Subcutaneous adipose tissue (tissue), 4 donors: ENCODE results near the gene SAE1. TPM values are rescaled to one million over a fixed set of nuclear protein-coding genes. Genes with fewer than 3 reads are reported as not detected.

Experiments
- total RNA-seq, 4 donors: library from RNA; depleted of rRNA; stranded (reverse); fragments of >200 nt; gene quantifications; one replicate each; pipeline ENCODE4 v1.1.0, GENCODE V29; 2016
- TF ChIP-seq, protein P1 (sequence below): fragments of 450-650 bp; IDR thresholded peaks from one replicate; pipeline ENCODE4 v1.5.1; 2016; ENCODE audit warnings: low read depth, mild to moderate bottlenecking, control low read depth, antibody characterized with exemption, moderate library complexity

SAE1 gene
- total RNA-seq, 4 donors from 2014 or later = 43.9 to 56.7 (median 51.4) TPM

DNA sequence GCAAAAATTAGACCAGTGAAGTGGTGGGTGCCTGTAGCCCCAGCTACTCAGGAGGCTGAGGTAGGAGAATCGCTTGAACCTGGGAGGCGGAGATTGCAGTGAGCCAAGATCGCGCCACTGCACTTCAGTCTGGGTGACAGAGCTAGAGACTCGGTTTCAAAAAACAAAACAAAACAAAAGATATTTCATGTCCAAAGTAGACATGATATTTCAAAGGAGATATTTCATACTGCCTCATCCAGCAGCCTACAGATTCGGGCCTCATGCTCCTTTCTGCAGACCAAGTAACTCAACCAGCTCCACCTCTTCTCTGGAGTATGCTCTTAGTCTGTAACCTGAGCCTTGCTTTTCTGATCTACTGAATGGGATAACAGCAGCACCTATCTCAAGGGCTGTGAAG lies 32.0 kb upstream of the SAE1 start:
- TF ChIP-seq, protein P1, sequence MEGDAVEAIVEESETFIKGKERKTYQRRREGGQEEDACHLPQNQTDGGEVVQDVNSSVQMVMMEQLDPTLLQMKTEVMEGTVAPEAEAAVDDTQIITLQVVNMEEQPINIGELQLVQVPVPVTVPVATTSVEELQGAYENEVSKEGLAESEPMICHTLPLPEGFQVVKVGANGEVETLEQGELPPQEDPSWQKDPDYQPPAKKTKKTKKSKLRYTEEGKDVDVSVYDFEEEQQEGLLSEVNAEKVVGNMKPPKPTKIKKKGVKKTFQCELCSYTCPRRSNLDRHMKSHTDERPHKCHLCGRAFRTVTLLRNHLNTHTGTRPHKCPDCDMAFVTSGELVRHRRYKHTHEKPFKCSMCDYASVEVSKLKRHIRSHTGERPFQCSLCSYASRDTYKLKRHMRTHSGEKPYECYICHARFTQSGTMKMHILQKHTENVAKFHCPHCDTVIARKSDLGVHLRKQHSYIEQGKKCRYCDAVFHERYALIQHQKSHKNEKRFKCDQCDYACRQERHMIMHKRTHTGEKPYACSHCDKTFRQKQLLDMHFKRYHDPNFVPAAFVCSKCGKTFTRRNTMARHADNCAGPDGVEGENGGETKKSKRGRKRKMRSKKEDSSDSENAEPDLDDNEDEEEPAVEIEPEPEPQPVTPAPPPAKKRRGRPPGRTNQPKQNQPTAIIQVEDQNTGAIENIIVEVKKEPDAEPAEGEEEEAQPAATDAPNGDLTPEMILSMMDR = no peak

DNA sequence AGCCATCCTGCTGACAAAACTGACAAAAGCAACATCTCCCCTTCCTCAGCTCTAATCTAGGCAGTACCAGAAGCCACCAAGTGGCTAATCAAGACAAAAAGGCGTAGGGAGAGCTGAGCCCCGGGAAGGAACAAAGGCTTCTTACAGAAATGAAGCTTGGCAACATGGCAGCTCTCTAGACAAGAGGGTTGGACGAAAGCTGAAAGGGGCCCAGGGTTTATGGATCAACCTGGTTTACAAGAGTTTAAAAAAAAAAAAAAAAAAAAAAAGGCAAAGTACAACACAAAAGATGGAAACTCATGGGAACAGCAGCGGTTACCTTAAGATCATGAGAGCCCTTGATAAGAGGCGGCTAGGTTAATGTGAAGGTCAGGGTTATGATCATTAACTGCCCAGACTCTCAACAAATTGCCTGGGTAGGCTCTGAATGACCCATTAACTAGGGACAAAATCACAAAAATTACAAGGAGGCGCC lies 31.0 kb upstream of the SAE1 start:
- TF ChIP-seq, protein P1 = no peak

DNA sequence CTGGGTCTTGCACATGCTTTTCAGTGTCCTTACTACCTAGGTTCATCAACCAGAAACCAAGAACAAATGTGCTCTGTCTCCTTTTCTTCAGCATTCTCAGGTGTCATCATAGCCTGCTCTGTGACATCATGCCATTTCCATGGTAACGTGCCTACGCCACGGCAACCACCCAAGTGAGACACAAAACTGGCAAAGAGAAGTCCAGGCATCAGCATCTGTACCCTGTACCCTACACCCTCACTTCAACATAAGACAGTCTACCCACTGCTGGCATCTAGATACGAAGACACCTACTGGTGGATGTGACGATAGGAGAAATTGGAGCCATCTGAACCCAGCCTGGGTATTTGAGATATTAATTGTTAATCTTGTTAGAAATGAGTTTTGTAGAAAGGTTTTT lies 30.3 kb upstream of the SAE1 start:
- TF ChIP-seq, protein P1 = no peak

DNA sequence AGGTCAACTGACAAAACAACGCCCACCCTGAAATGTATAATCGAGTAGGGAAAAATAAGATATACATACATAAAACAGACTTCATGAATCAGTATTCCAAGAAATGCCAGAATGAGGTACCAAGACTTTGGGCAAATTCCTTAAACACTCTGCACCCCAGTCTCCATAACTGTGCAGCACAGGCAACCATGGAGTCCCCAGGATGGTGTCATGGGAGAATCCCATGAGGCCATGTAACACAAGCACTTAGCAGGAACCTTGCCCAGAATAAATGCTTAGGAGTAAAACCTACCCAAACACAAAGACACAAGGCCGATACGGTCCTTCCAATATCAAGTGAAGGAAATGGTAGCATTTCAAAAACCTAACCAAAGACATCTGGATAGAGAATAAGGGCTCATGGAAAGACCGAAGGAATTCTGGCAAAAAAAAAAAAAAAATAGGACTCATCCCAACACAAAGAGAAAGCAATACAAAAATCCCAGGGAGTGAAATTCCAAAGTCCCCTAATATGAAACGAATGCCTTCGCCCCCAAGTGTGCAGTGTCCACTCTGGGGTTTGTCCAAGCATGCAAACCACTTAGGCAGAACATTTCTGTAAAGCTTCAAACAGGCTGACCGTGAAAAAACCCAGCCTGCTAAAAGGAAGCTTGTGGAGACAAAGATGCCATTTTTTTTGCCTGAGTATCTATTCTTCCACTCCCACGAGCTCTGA lies 28.1 kb upstream of the SAE1 start:
- TF ChIP-seq, protein P1 = no peak

DNA sequence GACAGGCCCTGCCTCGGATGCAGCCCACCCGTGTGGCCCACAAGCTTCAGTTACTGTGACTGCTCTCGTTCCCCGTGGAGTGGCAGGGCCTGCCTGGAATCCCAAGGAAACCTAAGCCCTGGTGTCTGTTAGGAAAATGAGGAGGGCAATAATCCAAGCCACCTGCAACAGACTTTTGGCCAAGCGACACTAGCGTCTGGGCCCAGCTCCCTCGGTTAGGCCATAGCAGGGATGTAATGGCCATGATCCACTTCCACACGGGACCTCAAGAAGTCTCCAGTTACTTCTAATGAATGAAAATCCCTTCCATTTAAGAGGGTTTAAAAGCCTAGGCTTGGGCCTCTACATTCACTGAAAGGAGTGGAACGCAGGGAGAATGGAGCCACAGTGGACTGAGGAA lies 26.0 kb upstream of the SAE1 start:
- TF ChIP-seq, protein P1 = no peak

DNA sequence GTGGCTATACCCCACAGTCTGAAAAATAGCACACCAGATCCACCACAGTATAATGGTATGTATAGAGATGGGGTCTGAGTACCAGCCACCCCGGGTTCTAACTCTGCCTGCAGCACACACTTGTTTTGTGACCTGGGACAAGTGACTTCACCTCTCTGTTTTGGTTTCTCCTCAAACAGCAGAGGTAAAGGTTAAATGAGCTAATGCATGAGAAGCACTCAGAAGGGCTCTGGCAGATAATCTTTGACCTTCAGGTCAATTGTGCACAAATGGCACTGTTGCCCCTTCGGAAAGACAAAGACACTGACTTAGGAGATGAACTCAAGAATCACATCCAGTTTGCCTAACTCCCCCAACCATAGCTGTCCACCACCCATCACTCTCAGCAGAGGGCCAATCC lies 24.8 kb upstream of the SAE1 start:
- TF ChIP-seq, protein P1 = no peak

DNA sequence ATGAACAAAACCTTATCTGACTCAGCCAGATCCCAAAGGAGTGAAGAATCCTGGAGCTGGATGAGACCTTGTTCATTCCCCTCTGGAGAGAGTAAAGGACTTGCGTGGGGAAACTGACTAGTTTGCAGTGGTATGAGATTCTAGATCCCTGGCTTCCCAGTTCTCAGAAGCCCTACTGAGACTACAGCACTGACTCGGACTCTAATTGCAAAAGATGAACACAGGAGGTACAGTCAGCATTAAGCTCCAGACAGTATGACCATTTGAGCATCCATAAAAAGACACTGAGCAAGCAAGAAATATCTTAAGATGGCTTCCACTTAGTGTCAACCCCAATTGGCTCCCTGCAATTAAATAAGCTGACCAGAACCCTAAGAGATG lies 23.8 kb upstream of the SAE1 start:
- TF ChIP-seq, protein P1 = no peak
